K562 (cell line): ENCODE data around the gene HSF4.

ENCODE experiments used
- ARNT ChIP-seq, 2 experiments: fragments of 450-650 bp; IDR thresholded peaks; 2 replicates each; pipeline ENCODE4 v1.6.1; 2016; ENCODE audit warnings: mild to moderate bottlenecking in 1 of 2
- BRF1 ChIP-seq: IDR thresholded peaks from 3 replicates; pipeline ENCODE4 v1.6.1; 2011; ENCODE audit warnings: borderline replicate concordance, mild to moderate bottlenecking; ENCODE audit not compliant: insufficient read length; ENCODE audit errors: extremely low read depth
- GATAD2B ChIP-seq: fragments of 450-650 bp; IDR thresholded peaks from 2 replicates; pipeline ENCODE4 v1.6.1; 2017; ENCODE audit warnings: mild to moderate bottlenecking, borderline replicate concordance
- KAT7 ChIP-seq: sonication (generic); formaldehyde crosslinking; IDR thresholded peaks from 2 replicates; pipeline ENCODE4 v1.8.0; 2022; ENCODE audit warnings: missing genetic modification reagents, mild to moderate bottlenecking, borderline replicate concordance
- MAX ChIP-seq: sonication (generic); formaldehyde crosslinking; IDR thresholded peaks from 2 replicates; pipeline ENCODE4 v1.9.0; 2022; ENCODE audit warnings: mild to moderate bottlenecking, missing genetic modification reagents
- MYC ChIP-seq, 2 experiments: fragments of 250-450 bp in 1 of 2; sonication (Bioruptor Pico) in 1 of 2; IDR thresholded peaks; 2 replicates each; pipeline versions ENCODE4 v1.5.1 to v1.6.1; 2012 to 2021; ENCODE audit warnings: low read depth in 2 of 2, borderline replicate concordance in 1 of 2, improper control_type of control experiment in 1 of 2, low read length in 1 of 2, mild to moderate bottlenecking in 1 of 2, moderate library complexity in 1 of 2
- NR2C2 ChIP-seq, 2 experiments: fragments of 200-800 bp in 1 of 2; sonication (Bioruptor generic) in 1 of 2; sonication (generic) in 1 of 2; formaldehyde crosslinking in 1 of 2; IDR thresholded peaks; 2 replicates each; pipeline versions ENCODE4 v1.6.1 to v1.8.0; 2016 to 2022; ENCODE audit warnings: mild to moderate bottlenecking in 1 of 2, missing compliant biosample characterization in 1 of 2, missing genetic modification characterization in 1 of 2, missing genetic modification reagents in 1 of 2
- REST ChIP-seq, 2 experiments: fragments of 450-650 bp; formaldehyde crosslinking in 1 of 2; IDR thresholded peaks; 2 replicates each; pipeline versions ENCODE4 v1.4.0 to v1.6.1; 2014 to 2020; ENCODE audit warnings: mild to moderate bottlenecking in 2 of 2, borderline replicate concordance in 1 of 2, low read depth in 1 of 2
- SP1 ChIP-seq: sonication (generic); formaldehyde crosslinking; IDR thresholded peaks from 2 replicates; pipeline ENCODE4 v1.8.1; 2022; ENCODE audit warnings: mild to moderate bottlenecking, missing genetic modification reagents
- SPI1 ChIP-seq: IDR thresholded peaks from 2 replicates; pipeline ENCODE4 v1.6.1; 2011; ENCODE audit warnings: low read depth, low read length, control low read depth, borderline replicate concordance
- YY1 ChIP-seq, 3 experiments: IDR thresholded peaks; 2 replicates each; pipeline ENCODE4 v1.6.1; 2011; ENCODE audit warnings: low read length in 2 of 3, mild to moderate bottlenecking in 2 of 3, moderate library complexity in 2 of 3, borderline replicate concordance in 1 of 3, control low read depth in 1 of 3, low read depth in 1 of 3; ENCODE audit not compliant: insufficient read depth in 3 of 3, insufficient replicate concordance in 2 of 3, control insufficient read depth in 1 of 3, insufficient read length in 1 of 3; ENCODE audit errors: extremely low read depth in 1 of 3
- ZNF639 ChIP-seq, 2 experiments: fragments of 200-800 bp in 1 of 2; sonication (Bioruptor generic) in 1 of 2; sonication (generic) in 1 of 2; formaldehyde crosslinking in 1 of 2; IDR thresholded peaks in 1 of 2; conservative IDR thresholded peaks in 1 of 2; 2 replicates each; pipeline versions ENCODE4 v1.5.0 to v1.6.1; 2016 to 2020; ENCODE audit warnings: missing compliant biosample characterization in 1 of 2, missing genetic modification characterization in 1 of 2, missing genetic modification reagents in 1 of 2
- TF ChIP-seq, protein P1 (sequence below), 3 experiments: IDR thresholded peaks in 2 of 3; conservative IDR thresholded peaks in 1 of 3; 2 replicates each; pipeline ENCODE4 v1.5.1; 2011 to 2012; ENCODE audit warnings: low read length in 3 of 3, mild to moderate bottlenecking in 3 of 3, control low read depth in 2 of 3, improper control_type of control experiment in 1 of 3, inconsistent platforms in 1 of 3, low read depth in 1 of 3, mixed read lengths in 1 of 3, moderate library complexity in 1 of 3; ENCODE audit not compliant: insufficient read depth in 2 of 3

GRCh38 chr16:67170949-67171649 lies 6.6 kb downstream of the HSF4 start:
- no peak for TF ChIP-seq SPI1
- TF ChIP-seq ZNF639 (CRISPR knock-in tag; conservative IDR thresholded peaks at IDR 0.05 in 1 of 2, IDR thresholded peaks at IDR 0.05 in 1 of 2), result no peak
- TF ChIP-seq BRF1, result no peak
- TF ChIP-seq NR2C2 (CRISPR knock-in tag; IDR thresholded peaks at IDR 0.05), result no peak
- no peak for TF ChIP-seq NR2C2 (tag; IDR thresholded peaks at IDR 0.05)
- TF ChIP-seq SP1 (CRISPR knock-in tag), result no peak
- TF ChIP-seq KAT7 (CRISPR knock-in tag), result no peak
- TF ChIP-seq MYC (IDR thresholded peaks at IDR 0.05; ENCODE audit: low read depth, low read length), result no peak
- no peak for TF ChIP-seq MYC (CRISPR knock-in tag; IDR thresholded peaks at IDR 0.05; ENCODE audit: borderline replicate concordance, low read depth)
- no peak for TF ChIP-seq GATAD2B
- TF ChIP-seq ARNT (IDR thresholded peaks at IDR 0.05), result no peak
- TF ChIP-seq YY1 (IDR thresholded peaks at IDR 0.05; ENCODE audit: borderline replicate concordance in 1 of 3, control insufficient read depth in 1 of 3, extremely low read depth in 1 of 3, insufficient read depth in 3 of 3, insufficient read length in 1 of 3, insufficient replicate concordance in 2 of 3, low read depth in 1 of 3, low read length in 2 of 3), result no peak
- TF ChIP-seq, protein P1, sequence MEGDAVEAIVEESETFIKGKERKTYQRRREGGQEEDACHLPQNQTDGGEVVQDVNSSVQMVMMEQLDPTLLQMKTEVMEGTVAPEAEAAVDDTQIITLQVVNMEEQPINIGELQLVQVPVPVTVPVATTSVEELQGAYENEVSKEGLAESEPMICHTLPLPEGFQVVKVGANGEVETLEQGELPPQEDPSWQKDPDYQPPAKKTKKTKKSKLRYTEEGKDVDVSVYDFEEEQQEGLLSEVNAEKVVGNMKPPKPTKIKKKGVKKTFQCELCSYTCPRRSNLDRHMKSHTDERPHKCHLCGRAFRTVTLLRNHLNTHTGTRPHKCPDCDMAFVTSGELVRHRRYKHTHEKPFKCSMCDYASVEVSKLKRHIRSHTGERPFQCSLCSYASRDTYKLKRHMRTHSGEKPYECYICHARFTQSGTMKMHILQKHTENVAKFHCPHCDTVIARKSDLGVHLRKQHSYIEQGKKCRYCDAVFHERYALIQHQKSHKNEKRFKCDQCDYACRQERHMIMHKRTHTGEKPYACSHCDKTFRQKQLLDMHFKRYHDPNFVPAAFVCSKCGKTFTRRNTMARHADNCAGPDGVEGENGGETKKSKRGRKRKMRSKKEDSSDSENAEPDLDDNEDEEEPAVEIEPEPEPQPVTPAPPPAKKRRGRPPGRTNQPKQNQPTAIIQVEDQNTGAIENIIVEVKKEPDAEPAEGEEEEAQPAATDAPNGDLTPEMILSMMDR (IDR thresholded peaks at IDR 0.05 in 2 of 3, conservative IDR thresholded peaks at IDR 0.05 in 1 of 3; ENCODE audit: insufficient read depth in 2 of 3, low read depth in 1 of 3, low read length in 3 of 3), result no peak
- no peak for TF ChIP-seq REST (IDR thresholded peaks at IDR 0.05; ENCODE audit: borderline replicate concordance)
- TF ChIP-seq REST (CRISPR knock-in tag; IDR thresholded peaks at IDR 0.05; ENCODE audit: low read depth), result no peak
- no peak for TF ChIP-seq MAX (CRISPR knock-in tag)
